Upper lobe of left lung (tissue), 4 donors: ENCODE results near the gene OR5M8.

Experiments
- CTCF ChIP-seq, 6 experiments: fragments of 450-650 bp in 4 of 6; fragments of 200-600 bp in 2 of 6; sonication (generic) in 2 of 6; IDR thresholded peaks; one replicate each; pipeline ENCODE4 v1.5.1; 2016 to 2019; ENCODE audit warnings: antibody characterized with exemption in 6 of 6
- POLR2A ChIP-seq, 4 donors: fragments of 450-650 bp; IDR thresholded peaks; one replicate each; pipeline ENCODE4 v1.5.1; 2016 to 2017; ENCODE audit warnings: antibody characterized with exemption in 4 of 4, mild to moderate bottlenecking in 2 of 4

- TF ChIP-seq CTCF (IDR thresholded peaks at IDR 0.05) (no peak), POLR2A (IDR thresholded peaks at IDR 0.05) (no peak)
Measured at GRCh38 chr11:56474729-56475235, 16.4 kb downstream of the OR5M8 start.
